NCI-H2107 treated with DMSO at 0.1 percent for 48 hours (cell line): ENCODE data around the gene MEP1A.
"Not testable (repeated sequence)": the region's sequence is repeated elsewhere in the genome, so short reads cannot be mapped to it uniquely, and the experiment has no call there.

Experiments used
- DNase-seq: peaks from one replicate; lab custom pipeline; 2025; ENCODE audit not compliant: unreplicated experiment; lab: John Stamatoyannopoulos, UW

MEP1A gene

GRCh38 chr6:46793138-46793537 is at the start of gene MEP1A:
Gene MEP1A (plus strand): TSS chr6:46793389. CDS start chr6:46793399, 10 bp downstream.
- DNase-seq = no peak

DNA sequence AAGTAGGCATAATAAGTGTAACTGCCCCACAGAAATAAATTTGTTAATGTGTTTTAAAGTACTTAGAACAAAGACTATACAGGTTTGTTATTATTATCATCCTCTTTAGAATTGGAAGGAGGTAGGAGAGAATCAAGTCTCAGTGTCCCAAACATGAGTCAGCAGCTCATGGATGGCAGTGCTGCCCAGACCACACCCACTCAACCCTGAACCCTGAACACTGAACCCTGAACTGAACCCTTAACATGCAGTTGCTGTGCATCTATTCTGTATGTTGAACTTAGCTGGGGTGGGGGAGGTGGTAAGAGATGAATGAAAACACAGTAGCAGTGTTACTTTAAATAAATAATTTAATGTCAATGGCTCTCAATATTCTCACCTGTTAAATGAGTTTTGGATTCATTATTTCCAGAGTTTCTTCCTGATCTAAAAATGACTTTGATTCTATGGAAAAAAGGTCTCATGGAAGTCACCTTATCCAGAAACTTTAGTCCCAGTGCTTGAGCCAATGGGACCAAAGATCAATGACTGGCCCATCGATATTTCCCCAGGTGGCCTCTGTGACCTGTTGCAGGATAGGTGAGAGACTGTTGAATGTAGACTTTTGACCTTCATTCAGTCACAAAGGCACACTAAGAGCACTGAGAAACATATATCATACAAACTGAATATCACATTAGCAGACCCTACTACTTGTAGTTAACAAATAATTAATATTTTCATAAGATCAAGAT is 49.6 kb upstream of the MEP1A start:
- DNase-seq = no peak

- not testable (repeated sequence) for DNase-seq
These were observed 48.9 kb upstream of the MEP1A start for GRCh38 chr6:46744159-46744725.

- DNase-seq = no peak
These were observed 47.2 kb upstream of the MEP1A start for GRCh38 chr6:46745973-46746372.

- no peak for DNase-seq
These were observed 46.5 kb upstream of the MEP1A start, which contains the start of gene ANKRD66 for GRCh38 chr6:46746696-46747095. Gene ANKRD66 (plus strand): TSS chr6:46746933. CDS start chr6:46751949, 5,016 bp downstream.

GRCh38 chr6:46748940-46749503 is 44.2 kb upstream of the MEP1A start:
- DNase-seq = no peak

DNA sequence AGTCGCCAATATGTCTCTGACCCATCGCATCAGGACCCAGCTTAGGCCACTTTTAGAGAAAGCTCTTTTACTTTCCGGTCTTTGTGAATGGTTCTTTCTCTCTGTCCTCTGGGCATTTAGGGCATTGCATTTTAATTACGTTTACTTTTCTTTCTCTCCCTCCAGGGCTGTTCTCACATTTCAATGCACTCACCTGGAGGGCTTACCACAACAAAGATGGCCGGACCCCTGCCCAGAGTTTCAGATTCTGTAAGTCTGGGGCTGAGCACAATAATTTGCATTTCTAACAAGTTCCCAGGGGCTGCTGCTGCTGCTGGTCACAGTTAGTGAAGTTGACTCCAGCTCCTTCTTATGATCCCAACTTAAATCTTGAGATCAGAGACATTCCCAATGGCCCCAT is 43.5 kb upstream of the MEP1A start:
- no peak for DNase-seq

- DNase-seq = no peak
These were observed 41.5 kb upstream of the MEP1A start for GRCh38 chr6:46751658-46752057.

GRCh38 chr6:46755865-46756264 is 37.3 kb upstream of the MEP1A start:
- no peak for DNase-seq

DNA sequence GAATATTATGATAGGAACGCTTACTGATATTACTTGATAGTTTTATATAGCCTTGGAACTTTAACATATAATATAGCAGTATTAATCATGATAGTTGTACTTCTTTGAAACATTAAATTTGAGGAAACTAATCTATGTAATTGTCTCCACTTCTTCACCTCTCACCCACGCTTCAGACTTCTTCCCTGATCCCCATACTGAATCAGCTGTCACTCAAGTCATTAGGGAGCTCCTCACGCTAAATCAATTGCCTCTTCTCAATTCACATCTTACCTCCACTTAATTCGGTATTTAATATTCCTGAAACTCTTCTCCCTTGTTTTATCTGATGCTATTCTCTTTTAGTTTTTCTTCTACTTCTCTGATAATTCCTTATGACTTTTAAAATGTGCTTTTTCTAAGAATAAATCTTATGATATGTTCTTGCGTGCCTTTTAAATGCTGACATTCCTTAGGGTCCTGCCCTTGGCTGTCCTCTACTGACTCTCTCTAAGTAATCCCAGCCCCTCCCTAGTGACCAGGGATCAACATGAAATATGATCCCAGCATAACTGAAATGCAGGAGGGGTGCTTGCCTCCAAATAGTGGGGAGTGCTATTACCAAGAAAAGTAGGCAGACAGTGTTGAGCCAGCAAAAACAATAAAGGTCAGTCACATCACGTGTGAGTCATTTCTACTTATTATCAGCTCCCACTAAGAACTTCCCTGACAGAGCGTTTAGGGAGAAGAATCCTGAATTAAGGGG is 36.5 kb upstream of the MEP1A start:
- no peak for DNase-seq

DNA sequence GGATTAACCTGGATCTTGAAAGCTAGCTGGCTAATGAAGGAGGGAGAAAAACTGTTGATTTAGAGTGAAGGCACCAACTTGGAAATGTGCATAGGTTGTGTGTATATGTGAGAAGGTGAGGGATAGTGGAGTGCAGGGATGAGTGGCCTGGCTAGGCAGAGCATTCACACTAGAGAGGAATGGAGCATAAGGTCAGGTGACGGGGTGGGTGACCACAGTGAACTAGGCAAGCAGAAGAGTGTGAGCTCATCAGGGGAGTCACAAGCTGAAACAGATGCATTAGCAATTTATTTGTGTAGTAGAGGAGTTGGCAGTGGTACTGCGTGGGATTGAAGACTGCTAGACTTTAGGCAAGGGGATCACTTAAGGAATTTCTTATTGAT is 36.0 kb upstream of the MEP1A start:
- no peak for DNase-seq

- no peak for DNase-seq
These were observed 34.0 kb upstream of the MEP1A start for GRCh38 chr6:46758960-46759753.

- DNase-seq = no peak
These were observed 32.3 kb upstream of the MEP1A start for GRCh38 chr6:46760925-46761324.

DNA sequence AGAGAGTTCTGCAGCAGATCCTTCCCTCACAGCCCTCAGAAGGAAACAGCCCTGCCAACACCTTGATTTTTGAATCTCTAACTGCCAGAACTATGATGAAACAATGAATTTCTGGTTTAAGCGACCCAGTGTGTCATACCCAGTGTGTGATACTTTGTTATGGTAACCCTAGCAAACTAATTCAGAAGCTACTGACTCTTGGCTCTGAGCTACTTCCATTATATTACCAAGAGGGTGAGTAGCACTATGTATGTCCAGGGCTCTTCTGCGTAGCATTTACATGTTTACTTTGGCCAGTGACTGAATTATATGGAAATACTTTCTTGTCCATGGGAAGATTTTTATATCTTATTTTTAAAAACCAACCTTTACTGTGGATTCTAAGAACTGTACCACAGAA is 29.7 kb upstream of the MEP1A start:
- no peak for DNase-seq

- DNase-seq = not testable (repeated sequence)
These were observed 28.9 kb upstream of the MEP1A start for GRCh38 chr6:46764280-46764679.

DNA sequence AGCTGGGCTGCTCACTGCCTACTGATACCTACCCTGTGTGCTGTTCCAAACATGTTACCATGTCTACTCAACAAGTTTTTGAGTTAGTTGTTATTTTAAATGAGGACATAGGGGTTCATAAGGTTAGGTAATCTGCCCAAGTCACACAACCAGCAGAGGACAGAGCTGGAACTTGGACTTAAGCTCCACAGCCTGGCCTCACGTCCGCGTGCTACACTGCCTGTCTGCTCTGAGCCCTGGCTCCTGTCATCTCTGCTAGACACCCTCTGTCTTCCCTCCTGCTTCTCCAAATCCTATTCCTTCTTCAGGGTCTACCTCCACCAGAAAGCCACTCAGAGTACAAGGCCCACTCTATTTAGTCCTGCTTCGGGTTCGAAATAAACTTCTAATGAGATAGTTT is 28.2 kb upstream of the MEP1A start:
- DNase-seq = no peak

- DNase-seq = no peak
These were observed 21.2 kb upstream of the MEP1A start for GRCh38 chr6:46772016-46772415.

- DNase-seq = no peak
These were observed 20.4 kb upstream of the MEP1A start for GRCh38 chr6:46772762-46773161.

- no peak for DNase-seq
These were observed 19.9 kb upstream of the MEP1A start for GRCh38 chr6:46773201-46773855.

- DNase-seq = not testable (repeated sequence)
These were observed 18.5 kb upstream of the MEP1A start for GRCh38 chr6:46774736-46775135.
